Measurements from ENCODE around the gene OSBPL5.

OSBPL5 gene

DNA sequence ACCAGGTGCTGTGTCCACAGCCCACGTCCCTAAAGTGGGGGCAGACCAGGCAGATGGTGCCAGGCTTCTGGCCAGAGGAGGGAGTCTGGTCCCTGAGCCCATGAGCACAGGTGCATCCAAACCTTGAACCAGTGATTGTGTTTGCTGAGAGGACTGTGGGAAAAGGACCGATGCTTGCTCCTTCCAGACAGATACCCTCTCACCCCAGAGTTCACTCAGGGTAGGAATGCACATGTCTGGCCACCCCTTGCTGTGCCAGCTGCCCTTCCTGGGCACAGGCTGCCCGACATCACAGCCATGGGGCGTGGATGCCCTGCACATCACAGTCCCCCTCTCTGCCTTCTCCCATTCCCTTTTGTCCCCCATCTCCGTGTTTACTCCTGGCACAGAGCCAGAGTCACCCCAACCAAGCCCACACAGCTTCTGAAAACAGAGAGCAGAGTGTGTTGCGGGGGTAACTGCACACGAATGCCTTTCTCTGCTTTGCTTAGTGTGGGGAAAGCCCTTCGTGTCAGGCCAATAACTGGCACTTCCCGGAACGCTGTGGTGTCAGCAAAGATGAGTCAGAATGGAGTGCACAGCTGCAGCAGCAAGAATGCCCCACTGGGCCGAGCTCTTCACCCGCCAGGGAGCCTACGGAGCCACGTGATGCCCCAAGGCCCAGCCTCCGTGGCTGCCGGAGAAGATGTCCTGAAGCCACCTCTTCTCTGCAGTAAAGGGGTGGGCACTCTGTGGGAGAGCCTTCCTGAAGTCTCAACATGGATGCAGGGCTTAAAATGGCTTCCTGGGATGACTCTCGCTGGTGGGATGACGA lies 115.5 kb downstream of the OSBPL5 start:
- FAIRE-seq, result no peak

DNA sequence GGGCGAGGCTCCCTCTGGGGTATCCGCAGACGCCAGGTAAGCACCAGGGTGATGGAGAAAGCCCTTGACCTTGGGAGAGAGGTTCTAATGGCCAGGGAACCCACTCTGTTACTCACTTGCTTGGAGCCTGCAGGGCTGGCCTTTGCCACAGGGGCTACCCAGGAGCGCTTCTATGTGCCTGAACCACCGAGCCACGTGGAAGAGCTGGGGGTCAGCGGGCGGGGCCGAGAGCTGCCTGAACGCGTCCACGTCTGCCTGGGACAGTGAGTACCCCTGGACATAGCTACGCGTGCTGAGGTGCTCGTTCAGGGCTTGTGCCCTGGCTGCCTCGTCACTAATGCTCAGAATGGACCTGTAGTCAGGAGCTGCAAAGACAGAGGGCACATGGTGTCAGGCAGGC lies 117.5 kb downstream of the OSBPL5 start:
- no peak for FAIRE-seq

DNA sequence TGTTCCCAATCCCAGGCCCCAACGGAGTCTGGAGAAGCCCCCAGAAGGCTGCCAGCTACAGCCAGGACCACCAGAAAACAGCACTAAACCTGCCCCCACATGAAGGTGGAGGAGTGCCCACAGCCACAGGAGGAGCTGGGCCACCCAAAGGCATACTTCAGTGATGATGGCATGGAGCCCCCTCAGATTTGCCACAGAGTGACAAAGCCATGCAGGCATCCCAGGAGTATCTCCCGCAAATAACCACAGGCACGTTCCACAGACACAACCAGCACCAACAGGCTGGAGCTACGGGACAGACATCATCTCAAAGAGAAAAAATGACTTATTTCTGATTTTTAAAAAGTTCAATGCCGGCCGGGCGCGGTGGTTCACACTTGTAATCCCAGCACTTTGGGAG lies 118.5 kb downstream of the OSBPL5 start:
- FAIRE-seq, result no peak

DNA sequence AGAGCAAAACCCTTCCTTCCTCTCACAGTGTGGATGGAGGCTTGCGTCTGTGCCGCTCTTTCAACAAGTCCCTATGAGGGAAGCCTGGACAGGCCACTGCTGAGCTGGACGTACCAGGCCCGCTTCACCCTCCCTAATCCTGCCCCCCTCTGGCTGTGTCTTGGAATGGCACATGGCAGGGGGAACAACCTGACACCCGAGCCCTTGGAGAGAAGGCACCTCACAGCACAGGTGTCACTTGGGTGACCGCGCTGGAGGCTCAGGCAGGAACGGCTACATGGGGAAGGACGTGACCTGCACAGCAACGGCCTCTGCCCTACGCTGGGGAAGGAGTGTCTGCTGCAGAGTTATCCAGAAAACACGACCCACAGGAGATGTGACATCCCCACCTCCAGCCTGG lies 118.9 kb downstream of the OSBPL5 start:
- no peak for FAIRE-seq

DNA sequence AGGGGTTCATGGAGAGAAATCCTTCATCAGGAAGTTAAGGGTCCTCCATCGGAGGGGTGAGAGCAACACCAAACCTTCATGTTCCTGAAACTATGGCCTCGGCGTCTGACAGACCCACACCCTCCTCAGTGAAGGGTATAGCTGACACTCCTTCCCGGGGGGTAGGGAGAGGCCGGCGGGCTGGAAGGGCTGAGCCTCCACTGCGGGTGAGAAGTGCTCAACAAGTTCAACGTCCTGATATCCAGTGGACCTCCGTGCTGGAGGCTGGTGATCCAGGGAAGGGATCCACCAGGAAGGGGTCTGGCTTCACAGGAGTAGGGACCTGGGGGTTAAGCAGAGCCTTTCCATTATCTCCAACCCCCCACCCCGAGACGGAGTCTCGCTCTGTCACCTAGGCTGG lies 120.2 kb downstream of the OSBPL5 start:
- FAIRE-seq, result no peak

DNA sequence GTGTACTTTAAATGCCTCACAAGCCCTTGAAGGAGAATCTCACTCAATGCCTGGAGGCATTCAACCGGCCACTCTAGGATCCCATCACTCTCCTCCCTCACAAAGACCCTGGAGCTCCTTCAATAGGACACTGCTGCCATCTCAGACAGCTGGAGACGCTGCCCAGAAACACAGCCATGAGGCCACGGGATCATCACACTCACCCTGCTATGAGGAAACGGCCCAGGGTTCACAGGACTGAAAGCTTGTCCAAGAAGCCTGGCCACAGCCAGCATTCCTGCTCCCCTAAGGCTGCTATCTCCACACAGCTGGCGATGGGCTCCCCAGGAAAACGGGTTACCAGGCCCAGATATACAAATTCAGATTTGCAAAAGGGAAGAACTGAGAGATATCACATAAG lies 121.1 kb downstream of the OSBPL5 start:
- no peak for FAIRE-seq

DNA sequence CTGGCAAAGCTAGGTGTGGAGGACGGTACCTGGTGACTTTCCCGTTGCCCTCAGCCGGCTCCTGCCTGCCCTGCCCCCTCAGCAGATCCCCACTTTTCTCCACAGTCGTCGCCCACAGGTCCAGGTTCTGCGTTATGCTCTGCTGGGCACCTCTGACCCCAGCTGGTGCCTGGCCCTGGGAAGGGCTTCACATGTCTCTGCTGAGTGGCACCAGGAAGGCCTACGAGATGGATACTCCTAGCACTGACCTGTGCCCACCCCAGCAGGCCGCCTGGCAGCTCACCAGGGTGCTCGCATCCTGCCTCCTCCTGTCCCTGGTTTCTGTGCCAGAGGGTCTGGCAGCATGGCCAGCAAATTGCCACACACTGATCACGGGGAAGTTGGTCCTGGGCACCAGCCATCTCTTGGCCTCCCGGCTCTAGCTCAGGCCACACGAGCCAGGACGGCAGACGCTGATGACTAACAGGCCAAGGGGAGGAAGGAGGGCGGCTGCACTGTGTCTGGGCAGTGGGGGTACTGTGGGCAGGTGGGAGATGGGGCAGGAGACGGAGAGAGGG lies 121.7 kb downstream of the OSBPL5 start:
- no peak for FAIRE-seq

DNA sequence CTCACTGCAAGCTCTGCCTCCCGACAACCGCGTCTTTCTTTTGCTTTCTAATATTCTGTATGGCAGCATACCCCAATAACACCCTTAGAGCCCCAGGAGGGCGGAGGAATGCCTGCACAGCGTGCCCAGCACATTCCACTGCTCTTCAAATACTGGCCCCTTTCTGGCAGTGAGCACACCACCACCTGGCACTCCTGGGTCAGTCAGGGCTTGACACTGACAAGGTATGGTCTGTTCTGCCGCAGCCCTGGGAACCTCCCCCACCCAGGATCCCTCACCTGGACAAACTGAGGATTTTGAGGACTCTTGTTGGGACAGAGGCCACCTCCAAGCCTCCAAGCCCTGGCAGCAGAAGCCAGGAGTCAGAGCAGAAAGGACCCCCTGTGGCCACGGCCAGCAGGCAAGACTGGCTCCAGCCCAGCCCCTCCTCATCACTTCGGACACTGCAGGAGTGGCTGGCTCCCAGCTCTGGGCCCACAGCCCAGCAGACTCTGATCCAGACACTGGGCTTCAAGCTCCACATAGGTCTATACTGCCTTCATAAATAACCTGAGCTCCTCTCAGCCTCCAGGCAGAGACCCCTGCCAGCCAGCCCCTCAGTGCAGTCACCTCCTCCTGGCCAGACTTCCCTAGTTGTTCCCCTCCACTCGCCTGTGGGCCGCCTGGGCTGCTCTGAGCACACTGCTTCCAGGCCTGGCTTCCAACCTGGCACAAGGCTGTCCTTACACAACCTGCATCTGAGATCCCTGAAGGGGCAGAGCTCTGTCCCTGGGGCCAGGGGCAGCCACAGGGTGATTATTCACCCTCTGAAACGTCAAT lies 122.4 kb downstream of the OSBPL5 start:
- no peak for FAIRE-seq

DNA sequence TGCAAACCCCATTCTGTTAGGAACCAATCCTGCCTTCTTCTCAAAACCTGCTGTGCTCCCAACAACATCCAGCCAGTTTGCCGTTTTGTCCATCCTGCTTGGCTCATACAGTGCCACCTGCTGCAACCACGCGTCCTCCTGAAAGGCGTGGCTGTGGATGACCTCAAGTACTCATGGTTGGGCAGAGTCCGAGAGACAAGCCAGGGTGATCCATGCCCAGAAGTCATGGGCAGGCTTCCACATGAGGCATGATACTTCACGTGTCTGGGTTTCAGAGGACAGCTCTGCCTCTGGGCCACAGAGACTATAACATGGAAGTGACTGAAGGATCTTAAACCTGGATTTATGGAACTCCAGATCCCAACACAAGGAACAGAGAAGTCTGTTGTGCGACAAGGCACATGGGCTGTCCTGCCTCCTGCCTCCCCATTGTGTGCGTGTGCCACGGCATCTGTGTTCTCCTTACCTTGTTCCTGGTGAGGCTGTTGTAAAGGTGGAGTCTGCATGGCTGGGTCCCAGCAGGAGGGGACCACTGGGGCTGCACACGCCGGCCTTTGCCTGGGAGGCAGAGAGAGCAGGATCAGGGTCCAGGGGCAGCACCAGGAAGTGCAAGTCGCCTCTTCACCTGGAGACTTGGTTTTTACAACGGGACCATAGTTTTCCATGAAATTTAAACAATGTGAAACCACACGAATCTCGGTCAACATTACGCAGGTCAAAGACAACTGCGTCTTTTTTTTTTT lies 123.2 kb downstream of the OSBPL5 start:
- no peak for FAIRE-seq

DNA sequence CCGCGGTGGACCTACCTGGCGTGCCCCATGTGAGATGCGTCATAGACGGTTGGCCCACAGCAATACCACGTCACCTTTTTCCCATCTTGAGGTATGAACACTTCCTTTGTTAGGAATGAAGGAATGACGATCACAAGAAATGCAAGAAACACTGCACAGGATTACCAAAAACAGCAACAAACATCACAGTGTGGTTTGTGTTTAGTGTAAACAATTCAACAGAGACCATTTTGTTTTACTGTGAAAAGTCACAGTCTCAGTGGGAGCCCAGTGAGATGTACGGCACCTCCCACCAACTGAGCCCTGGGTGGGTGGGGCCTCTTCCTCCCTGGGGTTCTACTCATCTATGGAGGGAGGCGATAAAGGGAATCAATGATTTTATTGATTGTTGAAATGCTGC lies 124.2 kb downstream of the OSBPL5 start:
- FAIRE-seq, result no peak

DNA sequence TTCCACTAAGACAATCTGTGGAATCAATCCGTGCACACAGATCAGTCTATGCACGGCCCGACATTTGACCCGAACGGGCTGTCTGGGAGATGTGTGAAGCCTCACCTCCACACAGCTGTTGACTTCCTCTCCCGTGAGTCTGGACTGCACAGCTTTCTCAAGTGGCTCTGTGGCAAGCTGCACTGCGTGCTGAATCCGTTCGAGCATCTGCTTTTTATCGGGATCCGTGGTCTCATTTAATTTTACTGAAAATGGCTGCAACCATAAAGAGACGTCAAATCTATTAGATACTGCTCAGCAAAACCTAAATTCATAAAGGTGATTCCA lies 127.2 kb downstream of the OSBPL5 start:
- FAIRE-seq, result no peak

Data from colon (tissue), 2 donors.